ENCODE results near the gene LCE2C.
A peak's percentile ranks its signal among the peaks of the same experiment; 100 is the strongest.
"Not testable (repeated sequence)": the region's sequence is repeated elsewhere in the genome, so short reads cannot be mapped to it uniquely, and the experiment has no call there.

The LCE2C gene

GRCh38 chr1:152674983-152675382 is at the start of gene LCE2C:
Gene LCE2C, plus strand, starts transcription at chr1:152675279. Its CDS starts 737 bp downstream, at chr1:152676016.
- not testable (repeated sequence) for DNase-seq (ENCODE audit: low read depth)

- DNase-seq (ENCODE audit: low read depth) = no peak
These were observed 48.3 kb upstream of the LCE2C start for GRCh38 chr1:152626744-152627143.

- DNase-seq (ENCODE audit: low read depth) = no peak
These were observed 44.5 kb upstream of the LCE2C start for GRCh38 chr1:152630596-152630995.

- DNase-seq (ENCODE audit: low read depth) = no peak
These were observed 34.7 kb upstream of the LCE2C start for GRCh38 chr1:152640351-152640750.

GRCh38 chr1:152643945-152644344 is 31.1 kb upstream of the LCE2C start:
- DNase-seq (ENCODE audit: low read depth) = no peak

GRCh38 chr1:152645146-152645545 is 29.9 kb upstream of the LCE2C start:
- DNase-seq (ENCODE audit: low read depth) = no peak

GRCh38 chr1:152646656-152647055 is 28.4 kb upstream of the LCE2C start:
- DNase-seq (ENCODE audit: low read depth) = peak; percentile 41

- peak; percentile 80 for DNase-seq (ENCODE audit: low read depth)
These were observed 21.0 kb upstream of the LCE2C start for GRCh38 chr1:152654110-152654509.

- DNase-seq (ENCODE audit: low read depth) = no peak
These were observed 18.6 kb upstream of the LCE2C start for GRCh38 chr1:152656459-152656858.

GRCh38 chr1:152657677-152658076 is 17.4 kb upstream of the LCE2C start:
- DNase-seq (ENCODE audit: low read depth) = no peak

GRCh38 chr1:152658649-152659048 is 16.4 kb upstream of the LCE2C start:
- no peak for DNase-seq (ENCODE audit: low read depth)

- DNase-seq (ENCODE audit: low read depth) = no peak
These were observed 12.0 kb upstream of the LCE2C start, which contains the start of gene LCE2D for GRCh38 chr1:152663098-152663497. Gene LCE2D, plus strand, starts transcription at chr1:152663380. Its CDS starts 726 bp downstream, at chr1:152664106.

GRCh38 chr1:152666171-152666570 is 8.9 kb upstream of the LCE2C start:
- DNase-seq (ENCODE audit: low read depth) = not testable (repeated sequence)

GRCh38 chr1:152667648-152668047 is 7.4 kb upstream of the LCE2C start:
- DNase-seq (ENCODE audit: low read depth) = no peak

- peak; percentile 19 for DNase-seq (ENCODE audit: low read depth)
These were observed 2.1 kb upstream of the LCE2C start for GRCh38 chr1:152673016-152673415.

- DNase-seq (ENCODE audit: low read depth) = no peak
These were observed 4.4 kb downstream of the LCE2C start for GRCh38 chr1:152679459-152679858.

GRCh38 chr1:152681616-152682015 is 6.5 kb downstream of the LCE2C start:
- DNase-seq (ENCODE audit: low read depth) = no peak

- DNase-seq (ENCODE audit: low read depth) = peak; percentile 21
These were observed 8.8 kb downstream of the LCE2C start for GRCh38 chr1:152683846-152684245.

GRCh38 chr1:152685823-152686222 is 10.7 kb downstream of the LCE2C start, which contains the start of gene LCE2B:
Gene LCE2B, plus strand, starts transcription at chr1:152686123. Its CDS starts 721 bp downstream, at chr1:152686844.
- DNase-seq (ENCODE audit: low read depth) = not testable (repeated sequence)

- DNase-seq (ENCODE audit: low read depth) = peak; percentile 54
These were observed 22.9 kb downstream of the LCE2C start, which contains the start of gene LCE2A for GRCh38 chr1:152697701-152698600. Gene LCE2A, plus strand, starts transcription at chr1:152698345. Its CDS starts 557 bp downstream, at chr1:152698902.

- peak; percentile 56 for DNase-seq (ENCODE audit: low read depth)
These were observed 24.7 kb downstream of the LCE2C start for GRCh38 chr1:152699746-152700145.

- DNase-seq (ENCODE audit: low read depth) = no peak
These were observed 32.8 kb downstream of the LCE2C start, which contains the start of gene LCE4A for GRCh38 chr1:152707860-152708259. Gene LCE4A, plus strand, starts transcription at chr1:152708160. Its CDS starts 916 bp downstream, at chr1:152709076.

- no peak for DNase-seq (ENCODE audit: low read depth)
These were observed 43.2 kb downstream of the LCE2C start for GRCh38 chr1:152718238-152718637.

Data from ELR (cell line).